B cell (primary cell): Measurements from ENCODE around the gene LRRTM1.

Experiments
- EZH2 ChIP-seq: IDR thresholded peaks from 2 replicates; pipeline ENCODE4 v1.6.1; 2012; ENCODE audit warnings: borderline replicate concordance, low read depth, mild to moderate bottlenecking, moderate library complexity, low read length; ENCODE audit not compliant: insufficient read depth, poor library complexity, severe bottlenecking
- TF ChIP-seq, protein P1 (sequence below): fragments of 200-600 bp; IDR thresholded peaks from one replicate; pipeline ENCODE4 v1.8.0; 2022; ENCODE audit warnings: antibody characterized with exemption, mild to moderate bottlenecking

GRCh38 chr2:80326214-80326613 lies 21.7 kb upstream of the LRRTM1 start:
- TF ChIP-seq, protein P1, sequence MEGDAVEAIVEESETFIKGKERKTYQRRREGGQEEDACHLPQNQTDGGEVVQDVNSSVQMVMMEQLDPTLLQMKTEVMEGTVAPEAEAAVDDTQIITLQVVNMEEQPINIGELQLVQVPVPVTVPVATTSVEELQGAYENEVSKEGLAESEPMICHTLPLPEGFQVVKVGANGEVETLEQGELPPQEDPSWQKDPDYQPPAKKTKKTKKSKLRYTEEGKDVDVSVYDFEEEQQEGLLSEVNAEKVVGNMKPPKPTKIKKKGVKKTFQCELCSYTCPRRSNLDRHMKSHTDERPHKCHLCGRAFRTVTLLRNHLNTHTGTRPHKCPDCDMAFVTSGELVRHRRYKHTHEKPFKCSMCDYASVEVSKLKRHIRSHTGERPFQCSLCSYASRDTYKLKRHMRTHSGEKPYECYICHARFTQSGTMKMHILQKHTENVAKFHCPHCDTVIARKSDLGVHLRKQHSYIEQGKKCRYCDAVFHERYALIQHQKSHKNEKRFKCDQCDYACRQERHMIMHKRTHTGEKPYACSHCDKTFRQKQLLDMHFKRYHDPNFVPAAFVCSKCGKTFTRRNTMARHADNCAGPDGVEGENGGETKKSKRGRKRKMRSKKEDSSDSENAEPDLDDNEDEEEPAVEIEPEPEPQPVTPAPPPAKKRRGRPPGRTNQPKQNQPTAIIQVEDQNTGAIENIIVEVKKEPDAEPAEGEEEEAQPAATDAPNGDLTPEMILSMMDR = no peak
- no peak for TF ChIP-seq EZH2
